GM12878 (cell line): ENCODE measurements around the gene PARP4. TPM values are rescaled to one million over a fixed set of nuclear protein-coding genes. Genes with fewer than 3 reads are reported as not detected.
"Not testable (repeated sequence)": the region's sequence is repeated elsewhere in the genome, so short reads cannot be mapped to it uniquely, and the experiment has no call there.

Source experiments
- ATAC-seq: fragments of 200-7000 bp; cut with Tn5 transposase; 3 replicates; pipeline ENCODE4 v1.9.1; 2020; ENCODE audit warnings: mild to moderate bottlenecking, moderate library complexity
- BruUV-seq: library from RNA; stranded (reverse); fragments of 400-500 nt; replicated peaks from 2 replicates; lab custom pipeline; 2021; lab: Mats Ljungman, UMichigan
- CTCF ChIA-PET: fragments of 300-600 bp; sonication (Branson Sonifier 250); formaldehyde crosslinking; extraction: SDS; loops from one replicate; lab custom pipeline; 2021; ENCODE audit warnings: inconsistent platforms; lab: Yijun Ruan, JAX
- POLR2A ChIA-PET: fragments of 350-600 bp; formaldehyde crosslinking; extraction: SDS; loops from one replicate; lab custom pipeline; 2021; ENCODE audit warnings: inconsistent platforms; lab: Charles Lee
- RAD21 ChIA-PET: fragments of 300-600 bp; sonication (Branson Sonifier 250); formaldehyde crosslinking; loops from one replicate; lab custom pipeline; 2023; ENCODE audit warnings: antibody characterized with exemption; ENCODE audit not compliant: unreplicated experiment; lab: Charles Lee
- SMC1A ChIA-PET: fragments of 300-600 bp; sonication (Branson Sonifier 250); formaldehyde crosslinking; loops from one replicate; lab custom pipeline; 2023; ENCODE audit not compliant: unreplicated experiment, uncharacterized antibody; lab: Charles Lee
- DNase-seq: peaks from one replicate; pipeline ENCODE4 v3.0.0-alpha.2; 2011; ENCODE audit warnings: low read depth, low spot score
- FAIRE-seq: peaks from 3 replicates; lab custom pipeline; 2011; peaks lifted over from hg19 to GRCh38; lab: Jason Lieb, UNC
- H2AFZ ChIP-seq: 2 replicates; pipeline ENCODE4 v1.6.0; 2011; ENCODE audit warnings: low read depth, low read length, control low read depth; ENCODE audit not compliant: control insufficient read depth
- H3K27ac ChIP-seq: 2 replicates; pipeline ENCODE4 v1.5.1; 2011; ENCODE audit warnings: control low read depth; ENCODE audit not compliant: control insufficient read depth, insufficient read depth
- H3K27me3 ChIP-seq, 2 experiments: replicated peaks in 1 of 2; 2 replicates each; pipeline versions ENCODE4 v1.6.0 to v1.6.1; 2011; ENCODE audit warnings: low read length in 1 of 2; ENCODE audit not compliant: control insufficient read depth in 2 of 2, insufficient read depth in 2 of 2
- H3K36me3 ChIP-seq, 2 experiments: 2 replicates each; pipeline ENCODE4 v1.5.1; 2011; ENCODE audit warnings: low read length in 1 of 2; ENCODE audit not compliant: control insufficient read depth in 2 of 2, insufficient read depth in 2 of 2
- H3K4me1 ChIP-seq: 2 replicates; pipeline ENCODE4 v1.6.1; 2011; ENCODE audit warnings: mild to moderate bottlenecking, low read length, moderate library complexity, mixed read lengths; ENCODE audit not compliant: control insufficient read depth, insufficient read depth
- H3K4me2 ChIP-seq: 2 replicates; pipeline ENCODE4 v1.6.0; 2011; ENCODE audit warnings: control low read depth; ENCODE audit not compliant: control insufficient read depth, insufficient read depth
- H3K4me3 ChIP-seq: fragments of 200-600 bp; sonication (generic); 2 replicates; pipeline ENCODE4 v1.5.1; 2016
- H3K79me2 ChIP-seq: 2 replicates; pipeline ENCODE4 v1.6.0; 2011; ENCODE audit warnings: low read length; ENCODE audit not compliant: control insufficient read depth, insufficient read depth
- H3K9ac ChIP-seq: 2 replicates; pipeline ENCODE4 v1.8.0; 2011; ENCODE audit warnings: low read length, control low read depth, mixed read lengths; ENCODE audit not compliant: control insufficient read depth, insufficient read depth
- H3K9me3 ChIP-seq: replicated peaks from 3 replicates; pipeline ENCODE4 v1.5.1; 2011; ENCODE audit warnings: mild to moderate bottlenecking, low read length; ENCODE audit not compliant: control insufficient read depth, insufficient read depth
- H4K20me1 ChIP-seq: 2 replicates; pipeline ENCODE4 v1.6.0; 2011; ENCODE audit not compliant: control insufficient read depth, insufficient read depth
- WGBS: methylation state at CpG from one replicate; pipeline ENCODE4 v1.1.6; 2016; ENCODE audit warnings: low lambda C conversion rate; ENCODE audit not compliant: insufficient replicate concordance, insufficient coverage; ENCODE audit errors: missing lambda C conversion rate; 5-methylcytosine and 5-hydroxymethylcytosine counted together
- in situ Hi-C: fragments of 300-500 bp; cut with MboI; formaldehyde crosslinking; loops from 9 replicates; pipeline ENCODE4 v1.14.3; 2018; ENCODE audit warnings: mixed read lengths
- intact Hi-C: fragments of 100-400 bp; cut with micrococcal nuclease; formaldehyde crosslinking; loops from one replicate; pipeline ENCODE4 v1.14.2; 2022; ENCODE audit not compliant: unreplicated experiment
- polyA plus RNA-seq, 11 experiments: library from polyadenylated mRNA; depleted of rRNA in 4 of 11; unstranded in 6 of 11; stranded (reverse) in 5 of 11; fragments of >200 nt; fragmentation: Nextera tagmentation in 4 of 11; fragmentation: Illumina TruSeq in 1 of 11; extraction: Ambion mirVana in 4 of 11; extraction: Trizol in 1 of 11; gene quantifications; 1 replicate in 1 of 11; 2 replicates in 10 of 11; pipeline versions ENCODE4 v1.2.1 to v1.2.3, GENCODE V29; 2011 to 2016; ENCODE audit warnings: inconsistent platforms in 2 of 11, missing spikeins in 2 of 11, low read depth in 1 of 11
- total RNA-seq, 4 experiments: library from RNA; depleted of rRNA in 3 of 4; stranded (reverse); fragments of >200 nt in 3 of 4; fragmentation: Illumina TruSeq in 1 of 4; extraction: Trizol in 1 of 4; gene quantifications; 2 replicates each; pipeline versions ENCODE4 v1.2.1 to v1.2.3, GENCODE V29; 2013 to 2021

Gene PARP4
- total and polyA plus RNA-seq, 10 of the 15 experiments (the other 5 are each of a cell fraction or from before 2014, with no cell fraction given) = 12.8 to 52.6 (median 46.1) TPM

DNA sequence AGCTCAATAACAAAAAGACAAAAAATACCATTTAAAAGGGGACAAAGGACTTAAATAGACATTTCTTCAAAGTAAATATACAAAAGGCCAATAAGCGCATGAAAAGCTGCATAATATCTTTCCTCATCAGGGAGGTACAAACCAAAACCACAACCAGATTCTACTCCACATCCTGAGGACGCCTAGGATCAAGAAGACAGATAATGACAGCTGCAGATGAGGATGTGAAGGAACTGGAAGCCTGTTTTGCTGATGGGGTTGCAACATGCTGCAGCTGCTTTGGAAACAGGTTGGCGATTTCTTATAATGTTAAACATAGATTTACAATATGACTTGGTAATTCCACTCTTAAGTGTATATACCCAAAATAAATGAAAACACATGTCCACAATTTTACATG is 132.4 kb downstream of the PARP4 start:
- FAIRE-seq, H3K27ac ChIP-seq, H3K9ac ChIP-seq, SMC1A ChIA-PET, H3K36me3 ChIP-seq, RAD21 ChIA-PET, ATAC-seq, H2AFZ ChIP-seq, DNase-seq, BruUV-seq, H4K20me1 ChIP-seq, H3K9me3 ChIP-seq, H3K4me2 ChIP-seq, in situ Hi-C loops, H3K27me3 ChIP-seq, POLR2A ChIA-PET, H3K4me1 ChIP-seq, intact Hi-C loops, H3K4me3 ChIP-seq, H3K79me2 ChIP-seq: not testable (repeated sequence)
- WGBS = 0% methylated on average over 3 of the region's 3 CpGs
- CTCF ChIA-PET = interaction anchor here (0.8 kb wide), 1 partner anchor 13 kb away, joined by 3 read pairs; no protein-coding TSS in a partner anchor

DNA sequence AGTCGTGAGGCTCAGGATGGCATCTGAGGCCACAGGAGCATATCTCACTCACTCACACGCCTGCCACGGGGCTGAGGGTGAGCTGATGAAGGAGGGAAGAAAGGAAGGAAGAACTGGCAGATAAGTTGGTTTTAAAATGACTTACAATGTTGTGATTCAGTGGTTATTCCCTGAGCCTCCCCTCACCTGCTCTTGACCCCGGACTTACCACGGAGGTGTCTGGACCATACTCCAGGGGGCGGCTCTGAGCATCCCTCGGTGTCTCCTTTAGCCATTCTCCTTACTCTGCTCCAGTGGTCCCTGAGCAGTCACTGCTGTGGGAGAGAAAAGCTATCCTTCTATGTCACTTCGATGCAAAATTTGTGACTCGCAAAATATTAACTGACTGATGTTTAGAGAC is 141.3 kb downstream of the PARP4 start:
- SMC1A ChIA-PET, BruUV-seq, H4K20me1 ChIP-seq, ATAC-seq, H3K79me2 ChIP-seq, in situ Hi-C loops, H2AFZ ChIP-seq, H3K27ac ChIP-seq, FAIRE-seq, CTCF ChIA-PET, DNase-seq, H3K27me3 ChIP-seq, H3K36me3 ChIP-seq, H3K9ac ChIP-seq, RAD21 ChIA-PET, H3K4me2 ChIP-seq, H3K9me3 ChIP-seq, intact Hi-C loops, H3K4me1 ChIP-seq, H3K4me3 ChIP-seq: not testable (repeated sequence)
- POLR2A ChIA-PET = interaction anchor here (0.5 kb wide), 1 partner anchor 935 kb away, joined by 3 read pairs; no protein-coding TSS in a partner anchor
- 31% methylated on average over 9 of the region's 9 CpGs for WGBS

Other genes with a start within 250 kb of the PARP4 start
- gene C1QTNF9, start 203.2 kb downstream of the PARP4 start, total RNA-seq (2014; rRNA removed) = not detected in 2 replicates
- gene C1QTNF9, start 203.2 kb downstream of the PARP4 start, total RNA-seq (2014; rRNA removed; fragmentation: Illumina TruSeq; extraction: Trizol) = not detected in 2 replicates
- not detected in 2 replicates for gene C1QTNF9, start 203.2 kb downstream of the PARP4 start, total RNA-seq (2021)
- not detected in 2 replicates for gene C1QTNF9, start 203.2 kb downstream of the PARP4 start, polyA plus RNA-seq (2011; rRNA removed)
- gene C1QTNF9, start 203.2 kb downstream of the PARP4 start, polyA plus RNA-seq (2014; fragmentation: Illumina TruSeq; extraction: Trizol) = not detected in 2 replicates
- not detected for gene C1QTNF9, start 203.2 kb downstream of the PARP4 start, polyA plus RNA-seq (2014; fragmentation: Nextera tagmentation; extraction: Ambion mirVana)
- gene C1QTNF9, start 203.2 kb downstream of the PARP4 start, polyA plus RNA-seq (2014; rRNA removed) = not detected in 2 replicates
- not detected for gene C1QTNF9, start 203.2 kb downstream of the PARP4 start, polyA plus RNA-seq (2016; fragmentation: Nextera tagmentation; extraction: Ambion mirVana)
- gene ATP12A, start 167.6 kb upstream of the PARP4 start, total RNA-seq (2014; rRNA removed) = 0.06 TPM in 1 of 2 replicates, not detected in the other
- 0.05 TPM in 1 of 2 replicates, not detected in the other for gene ATP12A, start 167.6 kb upstream of the PARP4 start, total RNA-seq (2014; rRNA removed; fragmentation: Illumina TruSeq; extraction: Trizol)
- gene ATP12A, start 167.6 kb upstream of the PARP4 start, total RNA-seq (2021) = not detected in 2 replicates
- gene ATP12A, start 167.6 kb upstream of the PARP4 start, polyA plus RNA-seq (2011; rRNA removed) = not detected in 2 replicates
- 0.03 and 0.06 TPM in 2 replicates for gene ATP12A, start 167.6 kb upstream of the PARP4 start, polyA plus RNA-seq (2014; fragmentation: Illumina TruSeq; extraction: Trizol)
- gene ATP12A, start 167.6 kb upstream of the PARP4 start, polyA plus RNA-seq (2014; fragmentation: Nextera tagmentation; extraction: Ambion mirVana) = under 1 TPM; 0.02 to 0.08 TPM
- not detected in 2 replicates for gene ATP12A, start 167.6 kb upstream of the PARP4 start, polyA plus RNA-seq (2014; rRNA removed)
- not detected for gene ATP12A, start 167.6 kb upstream of the PARP4 start, polyA plus RNA-seq (2016; fragmentation: Nextera tagmentation; extraction: Ambion mirVana)